Endodermal cell (in vitro differentiated cells): ENCODE data around the gene ZCCHC10. TPM values are rescaled to one million over a fixed set of nuclear protein-coding genes. Genes with fewer than 3 reads are reported as not detected.
"Not testable (repeated sequence)": the region's sequence is repeated elsewhere in the genome, so short reads cannot be mapped to it uniquely, and the experiment has no call there.

Source experiments
- DNase-seq: peaks from one replicate; pipeline ENCODE4 v3.0.0-alpha.2; 2017
- H3K27ac ChIP-seq: 2 replicates; pipeline ENCODE4 v1.5.1; 2013; ENCODE audit warnings: mild to moderate bottlenecking, low read depth, low read length, moderate library complexity
- H3K27me3 ChIP-seq: 2 replicates; pipeline ENCODE4 v1.6.1; 2013; ENCODE audit warnings: mild to moderate bottlenecking, low read length, moderate library complexity; ENCODE audit not compliant: insufficient read depth, control insufficient read depth, poor library complexity, severe bottlenecking
- H3K36me3 ChIP-seq: 2 replicates; pipeline ENCODE4 v1.7.0; 2013; ENCODE audit warnings: mild to moderate bottlenecking, low read length, moderate library complexity; ENCODE audit not compliant: control insufficient read depth, insufficient read depth
- H3K4me1 ChIP-seq: one replicate; pipeline ENCODE4 v1.7.0; 2013; ENCODE audit warnings: low read length; ENCODE audit not compliant: control insufficient read depth, insufficient read depth
- H3K4me3 ChIP-seq: 2 replicates; pipeline ENCODE4 v1.5.1; 2013; ENCODE audit warnings: mild to moderate bottlenecking, low read length, moderate library complexity
- H3K9ac ChIP-seq: 2 replicates; pipeline ENCODE4 v1.6.1; 2013; ENCODE audit warnings: mild to moderate bottlenecking, low read length, moderate library complexity; ENCODE audit not compliant: poor library complexity, severe bottlenecking; ENCODE audit errors: extremely low read depth
- H3K9me3 ChIP-seq: 2 replicates; pipeline ENCODE4 v1.6.1; 2013; ENCODE audit warnings: mild to moderate bottlenecking, low read length, moderate library complexity; ENCODE audit not compliant: control insufficient read depth
- H3K27ac Mint-ChIP-seq: 2 replicates; pipeline ENCODE4 v1.8.0; 2020; ENCODE audit warnings: mixed read lengths
- H3K27me3 Mint-ChIP-seq: 2 replicates; pipeline ENCODE4 v1.8.0; 2021; ENCODE audit warnings: mild to moderate bottlenecking, mixed read lengths; ENCODE audit not compliant: insufficient read depth
- H3K36me3 Mint-ChIP-seq: 2 replicates; pipeline ENCODE4 v1.8.0; 2020; ENCODE audit warnings: low read depth, mixed read lengths
- H3K4me1 Mint-ChIP-seq: 2 replicates; pipeline ENCODE4 v1.8.0; 2020; ENCODE audit warnings: mixed read lengths
- H3K4me3 Mint-ChIP-seq: 2 replicates; pipeline ENCODE4 v1.8.0; 2020; ENCODE audit warnings: mild to moderate bottlenecking, moderate library complexity, mixed read lengths
- H3K9me3 Mint-ChIP-seq: 2 replicates; pipeline ENCODE4 v1.8.0; 2020; ENCODE audit warnings: mild to moderate bottlenecking, mixed read lengths
- CTCF ChIP-seq: fragments of 200-600 bp; sonication (generic); conservative IDR thresholded peaks from 2 replicates; pipeline ENCODE4 v1.5.0; 2021; ENCODE audit warnings: antibody characterized with exemption, mild to moderate bottlenecking
- WGBS, 2 experiments: methylation state at CpG; one replicate each; pipeline versions ENCODE4 v1.1.5 to v1.1.7; 2013; ENCODE audit warnings: missing lambda C conversion rate in 2 of 2, mixed read lengths in 1 of 2; ENCODE audit not compliant: insufficient coverage in 1 of 2, insufficient read length in 1 of 2; 5-methylcytosine and 5-hydroxymethylcytosine counted together
- total RNA-seq, 2 donors: library from RNA; stranded (reverse); fragmentation: NEBNext Ultra II Directional in 1 of 2; extraction: Animal tissue kit (Norgen Biotek cat#: 25700) in 1 of 2; gene quantifications; 2 replicates in 1 of 2; 3 replicates in 1 of 2; pipeline ENCODE4 v1.2.1, GENCODE V29; 2021

The ZCCHC10 gene
- total RNA-seq, 2 donors from 2014 or later, result 35.1 to 36.6 TPM

- Mint-ChIP-seq H3K4me3 (no peak overlapping the region), H3K4me1 (peaks cover 6% of the 10 kb centered on the region), H3K27me3 (no peaks in the 10 kb centered on the region), H3K27ac (no peak overlapping the region), H3K9me3 (no peaks in the 10 kb centered on the region), H3K36me3 (peaks cover 10% of the 10 kb centered on the region)
- no peaks in the 10 kb centered on the region for H3K9me3 ChIP-seq
- no peak overlapping the region for H3K9ac ChIP-seq
- peaks cover 29% of the 10 kb centered on the region for H3K36me3 ChIP-seq
- TF ChIP-seq CTCF, result no peak
- no peak overlapping the region for H3K27ac ChIP-seq
- WGBS, 2 experiments, result 100% methylated on average over 1 of the region's 1 CpG; no CpG with 5 or more reads in 1 of the 2 experiments
- H3K27me3 ChIP-seq, result no peaks in the 10 kb centered on the region
- peaks cover 3% of the 10 kb centered on the region for H3K4me1 ChIP-seq
- DNase-seq, result no peak
- no peak overlapping the region for H3K4me3 ChIP-seq
Observed at GRCh38 chr5:132996307-132996706, 30.0 kb downstream of the ZCCHC10 start.

GRCh38 chr5:132987531-132988408, 38.6 kb downstream of the ZCCHC10 start:
- Histone ChIP-seq H3K27ac (no peak overlapping the region), H3K4me3 (no peak overlapping the region), H3K4me1 (peaks cover 3% of the 10 kb centered on the region), H3K27me3 (no peaks in the 10 kb centered on the region), H3K36me3 (no peaks in the 10 kb centered on the region), H3K9ac (no peak overlapping the region), H3K9me3 (no peaks in the 10 kb centered on the region)
- H3K9me3 Mint-ChIP-seq, result peaks cover 19% of the 10 kb centered on the region
- peak; percentile 45 for DNase-seq
- WGBS, 2 experiments, result 94 to 95% methylated on average over 12 to 27 of the region's 28 CpGs
- TF ChIP-seq CTCF, result no peak
- H3K4me1 Mint-ChIP-seq, result peaks cover 4% of the 10 kb centered on the region
- H3K36me3 Mint-ChIP-seq, result no peaks in the 10 kb centered on the region
- no peaks in the 10 kb centered on the region for H3K27me3 Mint-ChIP-seq
- H3K27ac Mint-ChIP-seq, result no peak overlapping the region
- H3K4me3 Mint-ChIP-seq, result peak overlapping the region; percentile 30

- 92 to 100% methylated on average over 4 to 18 of the region's 30 CpGs for WGBS, 2 experiments
- H3K36me3 ChIP-seq, H3K9ac ChIP-seq: not testable (repeated sequence)
Observed at GRCh38 chr5:132982971-132983370, 43.4 kb downstream of the ZCCHC10 start.

More at GRCh38 chr5:132982971-132983370, 43.4 kb downstream of the ZCCHC10 start:
- H3K9me3 ChIP-seq, H3K36me3 Mint-ChIP-seq, H3K4me1 ChIP-seq, H3K4me3 Mint-ChIP-seq, H3K4me1 Mint-ChIP-seq, H3K4me3 ChIP-seq, H3K27me3 ChIP-seq, H3K27ac Mint-ChIP-seq, H3K27me3 Mint-ChIP-seq, H3K27ac ChIP-seq, DNase-seq: not testable (repeated sequence)
- peaks cover 49% of the 10 kb centered on the region for H3K9me3 Mint-ChIP-seq
